RKO (cell line): ENCODE measurements around the gene HES5.

Experiments
- DNase-seq: peaks from one replicate; pipeline ENCODE4 v3.0.0-alpha.2; 2016; ENCODE audit warnings: low spot score

HES5 gene

DNA sequence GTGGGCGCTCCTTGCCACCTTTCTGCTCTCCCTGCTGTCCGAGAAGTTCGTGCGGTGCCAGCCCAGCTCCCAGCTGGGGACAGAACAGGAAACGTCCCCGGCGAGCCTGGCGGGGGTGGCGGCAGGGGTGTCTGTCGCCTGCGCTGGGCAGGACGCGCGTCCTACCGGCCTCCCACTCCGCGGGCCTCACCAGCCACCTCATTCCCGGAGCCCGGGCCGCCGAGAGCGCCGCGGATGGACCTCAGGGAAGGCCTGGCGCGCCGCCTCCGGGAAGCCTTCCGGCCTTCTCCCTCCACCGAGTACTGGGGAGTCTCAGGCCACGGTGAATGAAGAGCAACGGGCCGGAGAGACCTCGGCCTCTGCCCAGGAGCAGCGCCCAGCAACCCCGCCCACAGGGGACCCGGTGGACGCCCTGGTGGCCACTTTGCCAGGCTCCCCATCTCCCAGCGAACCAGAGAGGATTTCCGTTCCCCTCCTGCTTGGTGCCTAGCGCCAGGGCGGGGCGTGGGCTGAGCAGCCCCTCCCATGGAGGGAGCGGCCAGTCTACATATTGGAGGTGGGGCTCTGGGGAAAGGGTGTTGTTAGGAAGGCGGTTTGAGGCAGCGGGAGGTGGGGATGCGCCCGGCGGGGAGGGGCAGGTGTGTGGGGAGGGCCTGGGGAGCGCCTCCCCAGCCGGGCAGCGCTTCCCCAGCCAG is 16.6 kb upstream of the HES5 start:
- peak; percentile 93 for DNase-seq

DNA sequence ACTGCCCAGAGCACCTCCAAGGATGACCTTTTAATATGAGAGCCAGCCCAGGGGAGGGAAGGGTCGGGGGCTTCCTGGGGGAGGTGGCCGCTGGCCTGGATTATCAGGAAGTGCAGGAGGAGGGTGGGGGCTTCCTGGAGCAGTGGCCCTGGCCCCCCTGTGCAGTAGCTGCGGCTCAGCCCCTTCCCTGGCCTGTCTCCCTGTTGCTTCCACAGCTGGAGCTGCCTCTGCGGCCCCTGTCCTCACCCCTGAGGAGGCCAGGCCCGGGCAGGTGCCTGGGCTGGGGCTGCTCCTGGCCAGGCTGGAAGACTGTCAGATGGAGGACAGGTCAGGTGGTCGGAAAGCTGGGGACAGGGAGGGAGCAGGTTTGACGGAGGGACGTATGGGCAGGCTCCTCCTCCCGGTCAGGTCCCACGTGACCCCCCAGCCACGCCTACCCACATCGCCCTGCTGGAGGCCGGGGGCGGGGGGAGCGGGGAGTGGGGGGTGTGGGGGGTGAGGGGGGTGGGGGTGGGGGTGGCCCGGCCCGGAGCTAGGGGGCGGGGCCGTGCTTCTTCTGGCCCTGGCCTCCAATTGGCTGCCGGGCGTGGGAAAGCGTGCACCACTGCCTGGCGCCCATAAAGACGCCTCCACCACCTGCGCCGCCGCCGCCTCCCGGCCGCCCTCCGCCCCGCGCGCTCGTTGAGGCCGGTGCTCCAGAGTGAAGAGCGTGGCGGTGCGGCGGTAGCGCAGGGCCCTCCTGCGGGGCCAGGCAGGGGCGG is 15.9 kb upstream of the HES5 start:
- peak; percentile 90 for DNase-seq

- no peak for DNase-seq
Measured at GRCh38 chr1:2544875-2545640, 15.0 kb upstream of the HES5 start.

- DNase-seq, result no peak
Measured at GRCh38 chr1:2544093-2544874, 14.2 kb upstream of the HES5 start.

DNA sequence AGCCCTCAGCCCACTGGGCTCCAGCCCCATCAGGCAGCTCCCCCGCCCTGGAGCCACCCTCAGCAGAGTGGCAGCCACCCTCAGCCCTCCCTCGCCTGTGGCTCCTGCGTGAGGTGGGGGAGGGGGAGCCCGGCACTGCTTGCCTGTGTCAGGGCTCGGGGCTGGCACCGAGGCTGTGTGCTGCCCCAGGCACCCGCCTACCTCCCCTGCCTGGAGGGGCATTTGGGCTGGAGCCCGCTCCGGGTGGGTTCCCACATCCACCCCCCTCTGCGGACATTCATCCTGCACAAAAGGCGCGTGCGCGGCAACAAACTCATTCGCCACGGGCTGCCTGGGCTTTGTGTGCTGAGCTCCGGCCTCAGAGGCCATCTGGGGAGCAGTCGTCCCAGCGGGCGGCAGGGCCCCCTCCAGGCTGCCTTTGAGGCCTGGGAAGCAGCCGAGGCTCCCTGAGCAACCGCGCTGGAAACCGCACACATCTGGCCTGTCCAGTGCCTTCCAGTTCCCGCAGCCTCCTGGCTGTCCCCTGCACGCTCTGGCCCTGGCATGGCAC is 13.6 kb upstream of the HES5 start:
- DNase-seq, result no peak

- no peak for DNase-seq
Measured at GRCh38 chr1:2542246-2542915, 12.3 kb upstream of the HES5 start.

GRCh38 chr1:2541619-2542245 is 11.7 kb upstream of the HES5 start:
- no peak for DNase-seq

DNA sequence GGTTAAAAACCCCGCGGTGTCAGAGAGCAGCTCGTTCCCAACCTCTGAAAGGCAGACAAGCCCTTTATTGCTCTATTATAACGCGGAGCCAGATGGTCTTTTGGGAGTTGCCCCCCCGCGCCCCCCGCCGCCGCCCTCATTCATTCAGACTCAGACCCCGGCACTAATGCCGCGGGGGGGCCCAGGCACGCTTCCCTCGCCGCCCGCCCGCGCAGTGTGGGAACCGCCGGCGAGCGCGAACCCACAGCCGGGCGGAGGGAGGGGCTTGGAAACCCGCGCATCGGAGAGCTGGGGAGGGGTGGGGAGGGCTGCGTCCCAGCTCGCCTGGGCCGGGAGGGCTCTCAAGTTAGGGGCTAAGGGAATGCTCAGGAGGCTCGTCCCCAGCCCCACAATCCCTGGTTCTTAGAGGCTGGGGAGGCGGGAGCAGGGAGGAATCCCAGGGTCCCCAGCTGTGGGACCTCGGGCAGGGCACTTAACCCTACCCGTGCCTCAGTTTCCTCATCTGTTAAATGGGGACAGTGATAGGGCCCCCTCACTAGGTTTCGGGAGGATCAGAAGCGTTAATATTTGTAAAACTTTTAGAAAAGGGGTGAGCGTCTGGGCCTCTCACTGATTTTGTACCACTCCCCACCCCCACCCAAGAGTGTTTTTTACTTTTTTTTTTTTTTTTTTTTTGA is 10.9 kb upstream of the HES5 start:
- no peak for DNase-seq

GRCh38 chr1:2539312-2539907 is 9.3 kb upstream of the HES5 start:
- no peak for DNase-seq

DNA sequence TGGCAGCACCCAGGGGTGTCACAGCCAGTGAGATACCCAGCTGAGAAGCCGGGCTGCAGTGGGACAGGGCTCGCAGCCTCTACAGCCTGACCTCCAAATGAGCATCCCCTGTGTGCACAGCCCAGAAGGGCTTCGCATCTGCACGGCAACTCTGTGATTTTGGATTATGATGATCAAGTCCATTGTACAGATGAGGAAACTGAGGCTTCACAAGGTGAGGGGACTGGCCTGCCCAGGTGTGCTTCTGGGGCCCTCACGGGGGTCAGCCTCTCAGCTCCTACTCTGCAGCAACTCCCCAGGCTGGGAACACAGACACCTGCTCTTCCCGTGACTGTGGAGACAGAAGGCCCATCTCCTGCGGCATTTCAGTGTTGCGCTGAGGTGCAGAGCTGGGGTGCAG is 8.8 kb upstream of the HES5 start:
- DNase-seq, result no peak

- DNase-seq, result no peak
Measured at GRCh38 chr1:2538376-2538775, 8.3 kb upstream of the HES5 start.

DNA sequence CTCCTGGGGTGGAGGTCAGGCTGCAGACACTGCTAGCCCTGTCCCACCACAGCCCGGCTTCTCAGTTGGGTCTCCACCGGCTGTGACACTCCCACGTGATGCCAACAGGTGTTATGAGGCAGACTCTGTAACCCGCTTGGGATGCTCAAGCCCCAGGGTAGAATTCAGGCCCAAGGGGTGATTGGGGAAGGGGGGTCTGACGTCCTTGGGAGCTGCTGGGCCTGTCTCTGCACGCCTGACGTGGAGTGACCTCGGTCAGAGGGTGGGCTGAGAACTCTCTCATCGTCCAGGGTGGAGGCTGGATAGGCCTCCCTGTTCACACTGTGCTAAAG is 7.7 kb upstream of the HES5 start:
- DNase-seq, result no peak

DNA sequence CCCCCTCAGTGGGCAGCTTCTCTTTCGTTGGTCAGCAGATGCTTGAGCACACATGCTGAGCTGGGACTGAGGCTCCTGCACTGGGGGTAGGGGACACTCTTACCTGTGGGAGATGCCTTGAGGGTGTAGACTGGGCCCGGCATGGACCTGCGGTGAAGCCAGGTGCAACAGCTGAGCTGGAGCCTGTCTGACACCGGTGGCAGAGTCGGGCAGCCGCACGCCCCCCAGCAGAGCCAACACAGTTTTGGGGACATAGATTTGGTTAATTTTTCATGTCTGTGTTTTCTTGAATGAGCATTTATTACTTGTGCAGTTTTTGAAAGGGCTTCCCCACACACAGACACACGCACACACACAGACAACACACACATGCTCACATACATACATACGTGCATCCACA is 5.9 kb upstream of the HES5 start:
- DNase-seq, result no peak

DNA sequence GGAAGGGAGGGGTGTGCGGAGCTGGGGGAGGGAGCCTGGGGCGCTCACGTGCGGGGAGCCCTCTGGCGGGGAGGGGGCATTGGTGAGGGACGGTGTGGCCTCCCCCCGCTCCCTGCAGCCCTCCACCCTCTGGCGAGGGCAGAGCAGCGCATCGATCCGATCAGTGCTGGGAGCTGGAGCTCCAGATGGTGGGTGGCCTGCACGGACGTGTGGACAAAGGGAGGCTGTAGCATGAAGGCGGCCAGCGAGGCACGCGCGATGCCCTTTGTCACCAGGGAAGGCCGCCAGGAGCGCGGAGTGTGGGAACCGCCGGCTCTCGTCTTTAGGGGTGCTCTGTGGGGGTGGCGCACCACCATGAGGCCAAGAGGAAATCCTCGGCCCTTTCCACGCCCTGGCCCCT is 5.4 kb upstream of the HES5 start:
- DNase-seq, result no peak

GRCh38 chr1:2534687-2535441 is 4.8 kb upstream of the HES5 start:
- DNase-seq, result no peak

DNA sequence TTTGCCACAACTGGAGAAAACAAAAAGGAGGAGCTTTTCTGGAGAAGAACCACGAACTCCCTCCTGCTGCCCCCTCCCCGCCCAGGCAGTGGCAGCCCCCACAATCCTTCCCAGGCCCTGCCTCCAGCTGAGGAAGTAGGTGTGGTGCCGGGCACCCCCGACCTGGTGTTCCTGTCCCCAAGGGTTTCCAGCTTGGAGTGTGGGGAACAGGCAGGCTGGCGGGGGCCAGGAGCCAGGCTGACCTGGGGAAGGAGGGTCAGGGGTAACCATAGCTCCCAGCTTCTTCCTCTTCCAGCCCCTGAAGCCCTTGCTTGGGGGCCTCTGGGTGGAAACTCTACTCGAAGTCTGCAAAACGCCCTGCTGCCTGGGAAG is 4.2 kb upstream of the HES5 start:
- no peak for DNase-seq

DNA sequence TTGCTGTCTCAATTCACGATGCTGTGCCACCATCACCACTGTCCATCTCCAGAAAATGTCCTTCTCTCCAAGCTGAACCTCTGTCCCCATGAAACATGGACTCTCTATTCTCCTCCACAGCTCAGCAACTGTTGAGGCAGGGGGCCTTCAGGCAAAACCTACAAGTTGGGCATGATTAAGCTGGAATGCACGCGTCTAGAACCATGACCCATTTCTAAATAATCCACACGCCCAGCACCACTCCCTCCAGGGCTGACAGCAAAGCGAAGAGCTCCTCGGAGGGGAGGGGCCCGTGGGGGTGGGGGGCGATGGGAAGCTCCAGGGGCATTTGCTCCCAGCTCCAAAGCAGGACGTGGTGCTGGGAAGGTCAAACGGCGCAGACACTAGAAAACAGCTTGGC is 3.3 kb upstream of the HES5 start:
- DNase-seq, result no peak

DNA sequence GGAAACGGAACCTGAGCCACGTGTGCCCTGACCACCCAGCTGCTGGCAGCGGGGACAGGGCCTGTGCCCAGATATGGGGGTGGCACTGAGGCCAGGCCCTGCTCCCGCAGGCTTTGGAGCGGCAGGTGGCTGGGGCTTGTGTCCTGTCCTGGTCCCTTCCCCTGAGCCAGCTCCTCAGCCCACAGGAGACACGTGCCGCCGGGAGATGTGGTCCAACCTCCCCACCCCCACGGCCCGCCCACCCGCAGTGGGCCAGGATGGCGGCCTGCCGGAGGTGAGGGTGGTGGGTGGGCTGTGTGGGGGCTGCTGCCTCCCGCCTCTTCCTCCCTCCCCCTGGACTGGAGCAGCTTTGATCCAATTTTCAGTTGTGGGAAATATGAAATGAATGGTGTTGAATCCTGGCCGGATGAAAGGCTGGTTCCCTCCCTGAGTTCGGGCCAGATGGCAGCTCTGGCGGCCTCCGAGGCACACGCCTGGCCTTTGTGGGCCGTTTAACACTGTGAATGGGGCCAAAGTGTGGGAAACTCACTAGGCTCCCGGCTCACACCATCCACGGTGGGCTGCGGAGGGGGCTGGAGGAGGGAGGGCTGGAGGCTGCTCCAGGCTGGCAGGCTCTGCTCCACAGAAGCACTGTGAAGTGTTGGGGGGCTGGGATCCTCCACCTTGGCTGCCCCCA is 2.6 kb upstream of the HES5 start:
- DNase-seq, result no peak
